Prostate gland (tissue), 2 donors: ENCODE results near the gene RBMS2.

ENCODE experiments used
- CTCF ChIP-seq, 4 experiments: fragments of 200-600 bp in 2 of 4; fragments of 450-650 bp in 2 of 4; sonication (generic) in 2 of 4; IDR thresholded peaks; 1 replicate in 3 of 4; 2 replicates in 1 of 4; pipeline ENCODE4 v1.5.1; 2016 to 2019; ENCODE audit warnings: antibody characterized with exemption in 4 of 4, mild to moderate bottlenecking in 2 of 4, moderate library complexity in 2 of 4
- POLR2A ChIP-seq: fragments of 450-650 bp; IDR thresholded peaks from one replicate; pipeline ENCODE4 v1.6.1; 2016; ENCODE audit warnings: antibody characterized with exemption, mild to moderate bottlenecking

GRCh38 chr12:56487448-56488040, 34.1 kb upstream of the RBMS2 start:
- TF ChIP-seq POLR2A, result no peak
- no peak for TF ChIP-seq CTCF (IDR thresholded peaks at IDR 0.05)
